A549 (cell line): ENCODE measurements around the gene SRGAP1.

Experiments used
- CHD2 ChIP-seq: fragments of 150-350 bp; IDR thresholded peaks from 2 replicates; pipeline ENCODE4 v1.6.1; 2014; ENCODE audit warnings: low read length; ENCODE audit not compliant: partially characterized antibody
- POLR2A ChIP-seq: IDR thresholded peaks from 2 replicates; pipeline ENCODE4 v1.6.1; 2012; ENCODE audit warnings: mild to moderate bottlenecking, low read length

GRCh38 chr12:64097366-64098105 is 253.0 kb downstream of the SRGAP1 start:
- TF ChIP-seq CHD2 (no peak), POLR2A (no peak)
